ENCODE data around the gene PGD. TPM values are rescaled to one million over a fixed set of nuclear protein-coding genes. Genes with fewer than 3 reads are reported as not detected.

PGD gene
- total and polyA plus RNA-seq, 2 of the 13 experiments (the other 11 are each of a cell fraction or from before 2014, with no cell fraction given), result 64.8 to 210 TPM

- no peak for TF ChIP-seq ZNF512 (CRISPR knock-in tag; IDR thresholded peaks at IDR 0.05)
- TF ChIP-seq CREB3 (CRISPR knock-in tag; IDR thresholded peaks at IDR 0.05), result peak; percentile 93
- no peak for TF ChIP-seq SRSF9 (IDR thresholded peaks at IDR 0.05; ENCODE audit: borderline replicate concordance, insufficient read depth, low read depth, low read length, poor library complexity, severe bottlenecking)
- TF ChIP-seq ZNF770 (CRISPR knock-in tag; IDR thresholded peaks at IDR 0.05), result peak; percentile 79
- TF ChIP-seq E2F1 (CRISPR knock-in tag; IDR thresholded peaks at IDR 0.05), result peak; percentile 72; the same call in 1 of the 2 replicates
- TF ChIP-seq ZNF766 (CRISPR knock-in tag; IDR thresholded peaks at IDR 0.05; ENCODE audit: borderline replicate concordance), result peak; percentile 92
- no peak for TF ChIP-seq RAD51 (IDR thresholded peaks at IDR 0.05; ENCODE audit: borderline replicate concordance)
- TF ChIP-seq HNRNPK (IDR thresholded peaks at IDR 0.05; ENCODE audit: low read depth, low read length, poor library complexity, severe bottlenecking), result no peak
- TF ChIP-seq ZC3H13 (CRISPR knock-in tag; IDR thresholded peaks at IDR 0.05), result 0 out of 2 replicates have a peak, but pooled peaks have one; percentile 30
- no peak for TF ChIP-seq ZNF737 (CRISPR knock-in tag; IDR thresholded peaks at IDR 0.05; ENCODE audit: borderline replicate concordance)
- peak; percentile 94 for TF ChIP-seq MXD3 (CRISPR knock-in tag; IDR thresholded peaks at IDR 0.05)
- TF ChIP-seq ZNF772 (CRISPR knock-in tag; IDR thresholded peaks at IDR 0.05), result peak; percentile 60; the same call in 1 of the 2 replicates
- no peak; the same call in 1 of the 2 replicates for TF ChIP-seq PRMT3 (CRISPR knock-in tag; IDR thresholded peaks at IDR 0.05; ENCODE audit: borderline replicate concordance, low read depth)
- no peak; the same call in 1 of the 2 replicates for TF ChIP-seq CCDC6 (CRISPR knock-in tag; IDR thresholded peaks at IDR 0.05)
- TF ChIP-seq HNF1B (CRISPR knock-in tag; IDR thresholded peaks at IDR 0.05), result no peak; the same call in 1 of the 2 replicates
- peak; percentile 50; the same call in 1 of the 2 replicates for TF ChIP-seq ZNF569 (CRISPR knock-in tag; IDR thresholded peaks at IDR 0.05; ENCODE audit: borderline replicate concordance)
- TF ChIP-seq CREBL2 (CRISPR knock-in tag; IDR thresholded peaks at IDR 0.05; ENCODE audit: borderline replicate concordance), result no peak; the same call in 1 of the 2 replicates
Observed at GRCh38 chr1:10398734-10399443, at the start of gene PGD (continued).
